GM12878 (cell line): ENCODE measurements around the gene TNNT1. TPM values are rescaled to one million over a fixed set of nuclear protein-coding genes. Genes with fewer than 3 reads are reported as not detected.

Experiments used
- ATF7 ChIP-seq: fragments of 450-650 bp; IDR thresholded peaks from 2 replicates; pipeline ENCODE4 v1.6.1; 2016; ENCODE audit warnings: low read depth, mild to moderate bottlenecking
- BCLAF1 ChIP-seq: fragments of 450-650 bp; IDR thresholded peaks from 2 replicates; pipeline ENCODE4 v1.6.1; 2017; ENCODE audit warnings: antibody characterized with exemption, mild to moderate bottlenecking, moderate library complexity
- BHLHE40 ChIP-seq, 2 experiments: fragments of 450-650 bp in 1 of 2; IDR thresholded peaks; 2 replicates each; pipeline ENCODE4 v1.6.1; 2011 to 2017; ENCODE audit warnings: low read depth in 2 of 2, borderline replicate concordance in 1 of 2, improper control_type of control experiment in 1 of 2, low read length in 1 of 2, mild to moderate bottlenecking in 1 of 2
- CBFB ChIP-seq: IDR thresholded peaks from 2 replicates; pipeline ENCODE4 v1.6.1; 2016; ENCODE audit warnings: antibody characterized with exemption, low read depth
- CHD1 ChIP-seq: IDR thresholded peaks from 2 replicates; pipeline ENCODE4 v1.6.1; 2012; ENCODE audit warnings: low read depth, low read length, improper control_type of control experiment
- CHD2 ChIP-seq: IDR thresholded peaks from 2 replicates; pipeline ENCODE4 v1.6.1; 2011; ENCODE audit warnings: low read depth, low read length, improper control_type of control experiment, borderline replicate concordance
- CREB1 ChIP-seq: IDR thresholded peaks from 2 replicates; pipeline ENCODE4 v1.6.1; 2012; ENCODE audit warnings: low read depth, mild to moderate bottlenecking, inconsistent platforms
- FOS ChIP-seq: IDR thresholded peaks from 3 replicates; pipeline ENCODE4 v1.6.1; 2011; ENCODE audit warnings: borderline replicate concordance; ENCODE audit not compliant: insufficient read length; ENCODE audit errors: extremely low read depth
- JUND ChIP-seq: IDR thresholded peaks from 2 replicates; pipeline ENCODE4 v1.6.1; 2012; ENCODE audit warnings: low read depth, mild to moderate bottlenecking, low read length, improper control_type of control experiment, moderate library complexity
- NFIC ChIP-seq: IDR thresholded peaks from 2 replicates; pipeline ENCODE4 v1.6.1; 2012; ENCODE audit warnings: low read depth, mild to moderate bottlenecking, inconsistent platforms, low read length, moderate library complexity
- NFYB ChIP-seq: IDR thresholded peaks from 2 replicates; pipeline ENCODE4 v1.6.1; 2011; ENCODE audit warnings: low read depth, mild to moderate bottlenecking, low read length, improper control_type of control experiment, moderate library complexity; ENCODE audit not compliant: insufficient read depth
- PRDM15 ChIP-seq: fragments of 450-650 bp; formaldehyde crosslinking; IDR thresholded peaks from 2 replicates; pipeline ENCODE4 v1.4.0; 2020; ENCODE audit warnings: mild to moderate bottlenecking, moderate library complexity
- RCOR1 ChIP-seq: conservative IDR thresholded peaks from 2 replicates; pipeline ENCODE4 v1.6.1; 2012; ENCODE audit warnings: low read depth, low read length, improper control_type of control experiment
- SMARCA5 ChIP-seq: fragments of 450-650 bp; IDR thresholded peaks from 2 replicates; pipeline ENCODE4 v1.6.1; 2017; ENCODE audit warnings: mild to moderate bottlenecking
- SREBF1 ChIP-seq: IDR thresholded peaks from 2 replicates; pipeline ENCODE4 v1.6.1; 2012; ENCODE audit warnings: mild to moderate bottlenecking, low read length
- STAT3 ChIP-seq: IDR thresholded peaks from 2 replicates; pipeline ENCODE4 v1.6.1; 2011; ENCODE audit warnings: low read depth, low read length, improper control_type of control experiment
- ZNF207 ChIP-seq: fragments of 450-650 bp; IDR thresholded peaks from 2 replicates; pipeline ENCODE4 v1.6.1; 2014; ENCODE audit warnings: antibody characterized with exemption, mild to moderate bottlenecking, borderline replicate concordance
- ZNF687 ChIP-seq: fragments of 450-650 bp; IDR thresholded peaks from 2 replicates; pipeline ENCODE4 v1.6.1; 2017; ENCODE audit warnings: mild to moderate bottlenecking, moderate library complexity
- polyA plus RNA-seq, 11 experiments: library from polyadenylated mRNA; depleted of rRNA in 4 of 11; unstranded in 6 of 11; stranded (reverse) in 5 of 11; fragments of >200 nt; fragmentation: Nextera tagmentation in 4 of 11; fragmentation: Illumina TruSeq in 1 of 11; extraction: Ambion mirVana in 4 of 11; extraction: Trizol in 1 of 11; gene quantifications; 1 replicate in 1 of 11; 2 replicates in 10 of 11; pipeline versions ENCODE4 v1.2.1 to v1.2.3, GENCODE V29; 2011 to 2016; ENCODE audit warnings: inconsistent platforms in 2 of 11, missing spikeins in 2 of 11, low read depth in 1 of 11
- total RNA-seq, 4 experiments: library from RNA; depleted of rRNA in 3 of 4; stranded (reverse); fragments of >200 nt in 3 of 4; fragmentation: Illumina TruSeq in 1 of 4; extraction: Trizol in 1 of 4; gene quantifications; 2 replicates each; pipeline versions ENCODE4 v1.2.1 to v1.2.3, GENCODE V29; 2013 to 2021

Gene TNNT1
- total and polyA plus RNA-seq, 10 of the 15 experiments (the other 5 are each of a cell fraction or from before 2014, with no cell fraction given): 0.26 to 0.62 (median 0.37) TPM; not detected in 7

- TF ChIP-seq STAT3 (no peak), BHLHE40 (IDR thresholded peaks at IDR 0.05; ENCODE audit: borderline replicate concordance in 1 of 2, low read depth in 2 of 2, low read length in 1 of 2) (peak; percentile 45 to 81; a peak in 2 of 4 replicates), ZNF207 (no peak), CHD1 (peak; percentile 94), ATF7 (peak; percentile 85), PRDM15 (no peak), NFYB (peak; percentile 94), CHD2 (peak; percentile 31; the same call in 1 of the 2 replicates), CREB1 (no peak), JUND (peak; percentile 47; the same call in 1 of the 2 replicates), SREBF1 (peak; percentile 74), NFIC (no peak), RCOR1 (no peak), ZNF687 (no peak), BCLAF1 (peak; percentile 80), CBFB (no peak), SMARCA5 (no peak), FOS (peak; percentile 52)
- TF ChIP-seq, all 136 proteins: peak for 15
Measured at GRCh38 chr19:55166530-55167268, 17.7 kb upstream of the TNNT1 start, which contains the start of gene DNAAF3 (continued).
